Activated naive CD8-positive, alpha-beta T cell treated with anti-CD3 and anti-CD28 coated beads, Interleukin-2, amount 50 U/mL, for 24 hours (primary cell): Measurements from ENCODE around the gene NEDD4L.

Experiments used
- ATAC-seq: fragments of 150-1000 bp; cut with Tn5 transposase; one replicate; pipeline ENCODE4 v1.10.0; 2021
- DNase-seq: peaks from one replicate; pipeline ENCODE4 v3.0.0; 2021
- H3K27ac Mint-ChIP-seq: one replicate; pipeline ENCODE4 v1.8.0; 2021; ENCODE audit warnings: mild to moderate bottlenecking, mixed read lengths
- H3K27me3 Mint-ChIP-seq: one replicate; pipeline ENCODE4 v1.8.0; 2021; ENCODE audit warnings: mixed read lengths
- H3K36me3 Mint-ChIP-seq: one replicate; pipeline ENCODE4 v1.8.0; 2021; ENCODE audit warnings: low read depth, mixed read lengths
- H3K4me1 Mint-ChIP-seq: one replicate; pipeline ENCODE4 v1.8.0; 2021; ENCODE audit warnings: mixed read lengths
- H3K4me3 Mint-ChIP-seq: one replicate; pipeline ENCODE4 v1.8.0; 2021; ENCODE audit warnings: mild to moderate bottlenecking, moderate library complexity, mixed read lengths
- H3K9me3 Mint-ChIP-seq: one replicate; pipeline ENCODE4 v1.8.0; 2021; ENCODE audit warnings: mixed read lengths

NEDD4L gene

DNA sequence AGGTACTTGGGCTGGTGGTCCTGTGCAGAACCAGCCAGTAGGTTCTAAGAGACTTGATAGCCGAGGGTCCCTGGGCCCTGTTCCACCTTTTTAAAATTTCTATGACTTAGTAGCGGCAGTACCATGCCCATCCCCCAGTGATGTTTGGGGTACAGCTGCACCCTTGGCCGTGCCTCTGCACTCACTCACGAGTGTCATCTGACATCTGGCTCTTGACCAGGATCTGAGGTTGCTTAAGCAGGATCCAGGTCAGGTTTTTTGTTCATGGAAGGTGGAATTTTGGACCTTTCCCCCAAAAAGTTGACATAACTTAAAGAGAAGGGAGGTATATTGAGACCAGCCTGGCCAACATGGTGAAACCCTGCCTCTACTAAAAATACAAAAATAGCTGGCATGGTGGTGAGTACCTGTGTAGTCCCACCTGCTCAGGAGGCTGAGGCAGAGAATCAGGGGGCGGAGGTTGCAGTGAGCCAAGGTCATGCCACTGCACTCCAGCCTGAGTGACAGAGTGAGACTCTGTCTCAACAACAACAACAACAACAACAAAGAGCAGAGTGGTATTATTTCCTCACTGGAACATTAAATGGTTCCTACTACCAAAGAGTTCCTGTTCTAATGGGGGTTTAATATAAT lies 163.6 kb downstream of the NEDD4L start:
- Mint-ChIP-seq H3K27ac (no peak overlapping the region), H3K9me3 (no peaks in the 10 kb centered on the region), H3K4me3 (no peak overlapping the region), H3K4me1 (peaks cover 9% of the 10 kb centered on the region), H3K27me3 (peaks cover 3% of the 10 kb centered on the region), H3K36me3 (no peaks in the 10 kb centered on the region)
- no peak for ATAC-seq
- DNase-seq, result no peak

DNA sequence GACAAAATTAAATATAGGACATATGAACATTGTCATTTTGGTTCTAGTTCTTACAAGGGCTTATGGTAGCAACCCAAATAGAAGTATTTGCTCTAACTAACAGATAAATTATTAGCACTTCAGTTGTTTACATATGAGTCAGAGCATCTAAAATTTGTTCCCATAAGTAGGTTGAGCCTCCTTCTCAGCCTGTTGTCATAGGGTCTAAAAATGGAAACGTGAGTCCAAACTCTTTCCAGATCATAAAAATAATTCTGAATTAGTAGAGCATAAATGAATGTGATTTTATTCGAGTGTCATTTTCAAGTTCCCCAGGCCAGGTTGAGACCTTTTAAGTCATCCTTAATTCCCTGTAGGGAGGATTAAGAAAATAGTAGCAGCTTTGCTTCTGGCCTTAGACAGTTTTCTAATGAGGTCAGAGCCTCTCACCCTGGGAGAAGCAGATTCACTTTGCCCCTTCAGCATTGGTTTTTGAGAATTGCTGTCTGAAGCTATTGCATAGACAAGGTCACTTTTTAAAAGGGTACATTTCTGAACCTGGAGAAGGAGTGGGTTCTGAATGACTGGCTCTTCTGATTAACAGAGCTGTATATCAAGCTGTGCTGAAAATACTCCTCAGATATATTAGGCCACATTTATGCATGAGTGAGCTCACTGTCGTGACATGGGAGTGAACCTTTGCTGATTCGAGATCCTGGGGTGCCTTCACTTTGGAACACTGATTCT lies 164.3 kb downstream of the NEDD4L start:
- no peak for ATAC-seq
- H3K27ac Mint-ChIP-seq, result no peak overlapping the region
- no peaks in the 10 kb centered on the region for H3K36me3 Mint-ChIP-seq
- peaks cover 3% of the 10 kb centered on the region for H3K27me3 Mint-ChIP-seq
- peaks cover 16% of the 10 kb centered on the region for H3K4me1 Mint-ChIP-seq
- no peaks in the 10 kb centered on the region for H3K9me3 Mint-ChIP-seq
- no peak overlapping the region for H3K4me3 Mint-ChIP-seq
- DNase-seq, result no peak

DNA sequence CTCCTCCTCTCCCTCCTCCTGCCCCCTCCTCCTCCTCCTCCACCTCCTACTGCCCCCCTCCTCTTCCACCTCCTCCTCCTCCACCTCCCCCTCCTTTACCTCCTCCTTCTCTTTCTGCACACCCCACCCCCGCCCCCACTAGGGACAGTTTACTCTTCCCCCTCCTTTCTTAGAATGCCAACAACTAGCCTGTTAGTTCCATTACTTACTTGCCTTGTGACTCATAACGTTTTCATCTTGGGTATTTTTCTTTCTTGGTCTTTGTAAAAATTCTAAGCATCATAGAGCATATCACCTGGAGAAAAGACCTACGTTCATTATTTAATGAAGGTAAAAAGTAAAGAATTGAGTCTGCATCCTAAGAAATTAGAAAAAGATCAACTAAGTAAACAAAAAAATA lies 165.3 kb downstream of the NEDD4L start:
- Mint-ChIP-seq H3K27me3 (peaks cover 3% of the 10 kb centered on the region), H3K4me1 (peaks cover 26% of the 10 kb centered on the region), H3K36me3 (no peaks in the 10 kb centered on the region), H3K4me3 (no peak overlapping the region), H3K27ac (no peak overlapping the region), H3K9me3 (no peaks in the 10 kb centered on the region)
- ATAC-seq (no peak), DNase-seq (no peak)

- no peak for ATAC-seq
- no peak for DNase-seq
- no peak overlapping the region for H3K27ac Mint-ChIP-seq
- no peak overlapping the region for H3K4me3 Mint-ChIP-seq
- H3K4me1 Mint-ChIP-seq, result peaks cover 34% of the 10 kb centered on the region
- H3K36me3 Mint-ChIP-seq, result no peaks in the 10 kb centered on the region
- peaks cover 9% of the 10 kb centered on the region for H3K27me3 Mint-ChIP-seq
- H3K9me3 Mint-ChIP-seq, result no peaks in the 10 kb centered on the region
Measured at GRCh38 chr18:58211510-58211909, 167.5 kb downstream of the NEDD4L start.

DNA sequence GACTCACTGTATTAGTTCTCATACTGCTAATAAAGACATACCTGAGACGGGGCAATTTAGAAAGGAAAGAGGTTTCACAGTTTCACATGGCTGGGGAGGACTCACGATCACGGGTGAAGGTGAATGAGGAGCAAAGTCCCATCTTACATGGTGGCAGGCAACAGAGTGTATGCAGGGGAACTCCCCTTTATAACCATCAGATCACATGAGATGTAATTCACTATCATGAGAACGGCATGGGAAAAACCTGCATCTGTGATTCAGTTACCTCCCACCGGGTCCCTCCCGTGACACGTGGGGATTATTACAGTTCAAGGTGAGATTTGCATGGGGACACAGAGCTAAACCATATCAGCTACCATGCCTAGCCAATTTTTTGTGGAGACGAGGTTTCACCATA lies 168.2 kb downstream of the NEDD4L start:
- peaks cover 10% of the 10 kb centered on the region for H3K27me3 Mint-ChIP-seq

GRCh38 chr18:58213440-58213839 lies 169.4 kb downstream of the NEDD4L start:
- H3K27me3 Mint-ChIP-seq, result peaks cover 10% of the 10 kb centered on the region
- H3K27ac Mint-ChIP-seq, result no peak overlapping the region
- DNase-seq (no peak), ATAC-seq (peak; percentile 57)
- no peaks in the 10 kb centered on the region for H3K36me3 Mint-ChIP-seq
- H3K4me3 Mint-ChIP-seq, result no peak overlapping the region
- H3K4me1 Mint-ChIP-seq, result peaks cover 34% of the 10 kb centered on the region
- no peaks in the 10 kb centered on the region for H3K9me3 Mint-ChIP-seq

More for the DNA sequence above, 168.2 kb downstream of the NEDD4L start:
- H3K4me3 Mint-ChIP-seq, result no peak overlapping the region
- H3K36me3 Mint-ChIP-seq, result no peaks in the 10 kb centered on the region
- DNase-seq (no peak), ATAC-seq (peak; percentile 49)
- no peak overlapping the region for H3K27ac Mint-ChIP-seq
- peaks cover 34% of the 10 kb centered on the region for H3K4me1 Mint-ChIP-seq
- no peaks in the 10 kb centered on the region for H3K9me3 Mint-ChIP-seq

DNA sequence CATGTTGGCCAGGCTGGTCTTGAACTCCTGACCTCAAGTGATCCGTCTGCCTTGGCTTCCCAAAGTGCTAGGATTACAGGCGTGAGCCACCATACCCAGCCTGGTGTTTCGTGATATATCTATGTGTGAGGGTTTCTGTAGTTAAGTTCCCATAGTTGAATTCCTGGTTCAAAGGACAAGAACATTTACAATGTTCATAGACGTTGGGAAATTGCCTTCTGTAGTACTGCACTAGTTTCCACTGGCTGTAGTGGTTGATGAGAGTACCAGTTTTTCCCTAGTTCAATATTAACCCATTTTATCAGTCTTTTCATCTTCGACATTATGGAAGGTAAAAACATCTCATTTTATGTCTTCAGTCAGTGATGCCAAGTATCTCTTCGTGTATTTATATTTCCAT lies 171.0 kb downstream of the NEDD4L start:
- H3K4me3 Mint-ChIP-seq, result no peak overlapping the region
- DNase-seq, result no peak
- no peak overlapping the region for H3K27ac Mint-ChIP-seq
- no peak for ATAC-seq
- H3K9me3 Mint-ChIP-seq, result no peaks in the 10 kb centered on the region
- H3K27me3 Mint-ChIP-seq, result peaks cover 9% of the 10 kb centered on the region
- H3K36me3 Mint-ChIP-seq, result no peaks in the 10 kb centered on the region
- peaks cover 31% of the 10 kb centered on the region for H3K4me1 Mint-ChIP-seq

GRCh38 chr18:58216071-58216481 lies 172.1 kb downstream of the NEDD4L start:
- Mint-ChIP-seq H3K27me3 (peaks cover 7% of the 10 kb centered on the region), H3K27ac (no peak overlapping the region), H3K4me1 (peaks cover 31% of the 10 kb centered on the region), H3K4me3 (no peak overlapping the region), H3K9me3 (no peaks in the 10 kb centered on the region), H3K36me3 (no peaks in the 10 kb centered on the region)
- ATAC-seq (no peak), DNase-seq (no peak)

GRCh38 chr18:58217052-58217451 lies 173.0 kb downstream of the NEDD4L start:
- H3K27me3 Mint-ChIP-seq, result peaks cover 7% of the 10 kb centered on the region

DNA sequence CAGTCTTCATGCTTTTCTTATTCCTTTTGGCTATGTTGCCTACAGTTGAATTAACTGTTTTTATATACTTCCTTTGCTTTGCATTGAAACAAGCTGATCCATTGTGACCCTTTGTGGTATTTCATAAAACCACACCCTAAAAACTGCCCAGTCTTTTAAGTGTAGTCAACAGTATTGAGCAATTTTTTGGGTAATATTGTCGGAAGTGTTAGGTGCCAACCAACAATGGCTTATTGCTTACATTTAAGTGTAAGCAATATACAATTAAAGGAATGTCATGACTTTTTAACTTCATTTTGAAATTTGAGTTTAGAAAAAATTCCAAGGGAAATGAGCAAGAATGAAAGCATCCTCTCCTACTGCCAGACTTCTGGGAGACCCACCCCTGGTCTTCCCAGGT lies 174.1 kb downstream of the NEDD4L start:
- ATAC-seq (no peak), DNase-seq (no peak)
- Mint-ChIP-seq H3K9me3 (no peaks in the 10 kb centered on the region), H3K27ac (no peak overlapping the region), H3K27me3 (peaks cover 7% of the 10 kb centered on the region), H3K4me1 (peaks cover 20% of the 10 kb centered on the region), H3K4me3 (no peak overlapping the region), H3K36me3 (no peaks in the 10 kb centered on the region)

More at GRCh38 chr18:58217052-58217451, 173.0 kb downstream of the NEDD4L start:
- no peaks in the 10 kb centered on the region for H3K9me3 Mint-ChIP-seq
- H3K4me3 Mint-ChIP-seq, result no peak overlapping the region
- ATAC-seq (no peak), DNase-seq (no peak)
- no peaks in the 10 kb centered on the region for H3K36me3 Mint-ChIP-seq
- peaks cover 31% of the 10 kb centered on the region for H3K4me1 Mint-ChIP-seq
- no peak overlapping the region for H3K27ac Mint-ChIP-seq

GRCh38 chr18:58221060-58221725 lies 177.2 kb downstream of the NEDD4L start:
- Mint-ChIP-seq H3K4me1 (peaks cover 24% of the 10 kb centered on the region), H3K4me3 (no peak overlapping the region), H3K36me3 (no peaks in the 10 kb centered on the region), H3K27me3 (peaks cover 6% of the 10 kb centered on the region), H3K9me3 (no peaks in the 10 kb centered on the region), H3K27ac (no peak overlapping the region)
- no peak for DNase-seq
- ATAC-seq, result no peak

DNA sequence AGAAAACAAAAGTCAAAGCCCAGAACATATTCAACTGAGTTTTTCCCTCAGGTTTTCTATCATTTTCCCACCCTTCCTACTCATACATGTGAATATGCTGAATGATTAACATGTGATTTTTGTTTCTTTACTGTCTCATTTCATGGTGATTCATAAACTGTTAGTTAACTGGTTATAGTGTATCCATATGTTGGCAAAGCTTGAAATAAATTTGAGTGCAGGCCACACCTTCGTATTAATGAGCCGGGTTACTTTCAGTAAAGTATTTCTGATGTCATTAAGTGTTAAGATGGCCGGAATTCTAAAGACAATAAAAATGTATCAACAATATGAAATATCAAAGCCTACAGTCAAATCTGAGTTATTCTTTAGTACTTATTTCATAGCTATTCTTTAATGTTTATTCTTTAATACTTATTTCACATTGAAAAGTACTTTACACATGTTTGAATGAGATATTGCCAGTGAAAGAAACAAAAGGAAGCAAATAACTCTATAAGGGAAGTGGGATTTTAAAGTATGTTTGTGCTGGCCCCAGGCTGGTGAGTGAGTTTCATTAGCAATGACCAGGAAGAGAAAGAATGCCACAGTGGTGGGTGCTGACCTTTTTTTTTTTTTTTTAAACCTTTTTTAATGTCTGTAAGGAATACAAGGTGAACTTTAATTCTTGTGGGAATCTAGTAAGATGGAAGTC lies 178.6 kb downstream of the NEDD4L start:
- Mint-ChIP-seq H3K27me3 (peaks cover 4% of the 10 kb centered on the region), H3K27ac (no peak overlapping the region), H3K36me3 (no peaks in the 10 kb centered on the region), H3K4me1 (peaks cover 24% of the 10 kb centered on the region), H3K4me3 (no peak overlapping the region), H3K9me3 (no peaks in the 10 kb centered on the region)
- no peak for DNase-seq
- ATAC-seq, result no peak

- peaks cover 24% of the 10 kb centered on the region for H3K4me1 Mint-ChIP-seq
- ATAC-seq, result no peak
- H3K4me3 Mint-ChIP-seq, result no peak overlapping the region
- H3K27me3 Mint-ChIP-seq, result peaks cover 4% of the 10 kb centered on the region
- no peak overlapping the region for H3K27ac Mint-ChIP-seq
- no peaks in the 10 kb centered on the region for H3K9me3 Mint-ChIP-seq
- no peaks in the 10 kb centered on the region for H3K36me3 Mint-ChIP-seq
- no peak for DNase-seq
Measured at GRCh38 chr18:58223717-58224424, 179.8 kb downstream of the NEDD4L start.

- H3K27ac Mint-ChIP-seq, result no peak overlapping the region
- H3K27me3 Mint-ChIP-seq, result peaks cover 4% of the 10 kb centered on the region
- H3K4me3 Mint-ChIP-seq, result no peak overlapping the region
- no peaks in the 10 kb centered on the region for H3K36me3 Mint-ChIP-seq
- peaks cover 24% of the 10 kb centered on the region for H3K4me1 Mint-ChIP-seq
- ATAC-seq (no peak), DNase-seq (no peak)
- H3K9me3 Mint-ChIP-seq, result no peaks in the 10 kb centered on the region
Measured at GRCh38 chr18:58224425-58224750, 180.4 kb downstream of the NEDD4L start.
